Measurements from ENCODE around the gene PPP4R3A. TPM values are rescaled to one million over a fixed set of nuclear protein-coding genes. Genes with fewer than 3 reads are reported as not detected.
A peak's percentile ranks its signal among the peaks of the same experiment; 100 is the strongest.
"Not testable (repeated sequence)": the region's sequence is repeated elsewhere in the genome, so short reads cannot be mapped to it uniquely, and the experiment has no call there.

PPP4R3A gene
- total RNA-seq, 2 experiments from 2014 or later: 84.7 to 119 TPM

GRCh38 chr14:91429385-91429784, 80.7 kb downstream of the PPP4R3A start:
- ChIA-PET POLR2A (interaction anchor here (0.5 to 0.7 kb wide), 2 partner anchors 8 to 249 kb away, joined by 3 read pairs; no protein-coding TSS in a partner anchor), CTCF (ENCODE audit: unreplicated experiment) (no interaction called here)
- BruUV-seq (replicated peaks): no TSS peak
- DNase-seq (ENCODE audit: low spot score): no peak
- Histone ChIP-seq H2AFZ (ENCODE audit: low read length) (no peak overlapping the region), H3K4me1 (ENCODE audit: insufficient read depth, low read length, poor library complexity, severe bottlenecking) (peaks cover 25% of the 10 kb centered on the region), H3K27ac (ENCODE audit: low read depth, low read length, poor library complexity, severe bottlenecking) (no peak overlapping the region), H3K9me3 (ENCODE audit: low read length) (peaks cover 8% of the 10 kb centered on the region), H3K36me3 (ENCODE audit: insufficient read depth, low read length) (peaks cover 26% of the 10 kb centered on the region), H3K79me2 (ENCODE audit: insufficient read depth, low read depth, low read length) (peaks cover 34% of the 10 kb centered on the region), H3K4me2 (ENCODE audit: low read length) (no peak overlapping the region), H4K20me1 (ENCODE audit: insufficient read depth, low read length) (no peaks in the 10 kb centered on the region), H3K4me3 (ENCODE audit: low read depth, low read length, poor library complexity, severe bottlenecking) (no peak overlapping the region), H3K9me2 (ENCODE audit: insufficient read depth, low read length) (no peaks in the 10 kb centered on the region)
- no peak for TF ChIP-seq EZH2phosphoT487 (IDR thresholded peaks at IDR 0.05; ENCODE audit: borderline replicate concordance, low read depth, low read length)
- TF ChIP-seq, protein P1, sequence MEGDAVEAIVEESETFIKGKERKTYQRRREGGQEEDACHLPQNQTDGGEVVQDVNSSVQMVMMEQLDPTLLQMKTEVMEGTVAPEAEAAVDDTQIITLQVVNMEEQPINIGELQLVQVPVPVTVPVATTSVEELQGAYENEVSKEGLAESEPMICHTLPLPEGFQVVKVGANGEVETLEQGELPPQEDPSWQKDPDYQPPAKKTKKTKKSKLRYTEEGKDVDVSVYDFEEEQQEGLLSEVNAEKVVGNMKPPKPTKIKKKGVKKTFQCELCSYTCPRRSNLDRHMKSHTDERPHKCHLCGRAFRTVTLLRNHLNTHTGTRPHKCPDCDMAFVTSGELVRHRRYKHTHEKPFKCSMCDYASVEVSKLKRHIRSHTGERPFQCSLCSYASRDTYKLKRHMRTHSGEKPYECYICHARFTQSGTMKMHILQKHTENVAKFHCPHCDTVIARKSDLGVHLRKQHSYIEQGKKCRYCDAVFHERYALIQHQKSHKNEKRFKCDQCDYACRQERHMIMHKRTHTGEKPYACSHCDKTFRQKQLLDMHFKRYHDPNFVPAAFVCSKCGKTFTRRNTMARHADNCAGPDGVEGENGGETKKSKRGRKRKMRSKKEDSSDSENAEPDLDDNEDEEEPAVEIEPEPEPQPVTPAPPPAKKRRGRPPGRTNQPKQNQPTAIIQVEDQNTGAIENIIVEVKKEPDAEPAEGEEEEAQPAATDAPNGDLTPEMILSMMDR (conservative IDR thresholded peaks at IDR 0.05; ENCODE audit: low read length): no peak
- intact Hi-C loops (cut with micrococcal nuclease; ENCODE audit: unreplicated experiment): no loop called here

- BruUV-seq (replicated peaks); intact Hi-C loops (cut with micrococcal nuclease; ENCODE audit: unreplicated experiment); H3K4me3 ChIP-seq (ENCODE audit: low read depth, low read length, poor library complexity, severe bottlenecking); H3K9me3 ChIP-seq (ENCODE audit: low read length); H3K9me2 ChIP-seq (ENCODE audit: insufficient read depth, low read length); H4K20me1 ChIP-seq (ENCODE audit: insufficient read depth, low read length); H2AFZ ChIP-seq (ENCODE audit: low read length); H3K4me2 ChIP-seq (ENCODE audit: low read length); H3K27ac ChIP-seq (ENCODE audit: low read depth, low read length, poor library complexity, severe bottlenecking); CTCF ChIA-PET (ENCODE audit: unreplicated experiment); DNase-seq (ENCODE audit: low spot score): not testable (repeated sequence)
- Histone ChIP-seq H3K36me3 (ENCODE audit: insufficient read depth, low read length) (peaks cover 26% of the 10 kb centered on the region), H3K79me2 (ENCODE audit: insufficient read depth, low read depth, low read length) (peaks cover 34% of the 10 kb centered on the region), H3K4me1 (ENCODE audit: insufficient read depth, low read length, poor library complexity, severe bottlenecking) (peaks cover 25% of the 10 kb centered on the region)
- POLR2A ChIA-PET: interaction anchor here (0.7 kb wide), 1 partner anchor 8 kb away, joined by 3 read pairs; no protein-coding TSS in a partner anchor
Measured at GRCh38 chr14:91428931-91429330, 81.2 kb downstream of the PPP4R3A start.

DNA sequence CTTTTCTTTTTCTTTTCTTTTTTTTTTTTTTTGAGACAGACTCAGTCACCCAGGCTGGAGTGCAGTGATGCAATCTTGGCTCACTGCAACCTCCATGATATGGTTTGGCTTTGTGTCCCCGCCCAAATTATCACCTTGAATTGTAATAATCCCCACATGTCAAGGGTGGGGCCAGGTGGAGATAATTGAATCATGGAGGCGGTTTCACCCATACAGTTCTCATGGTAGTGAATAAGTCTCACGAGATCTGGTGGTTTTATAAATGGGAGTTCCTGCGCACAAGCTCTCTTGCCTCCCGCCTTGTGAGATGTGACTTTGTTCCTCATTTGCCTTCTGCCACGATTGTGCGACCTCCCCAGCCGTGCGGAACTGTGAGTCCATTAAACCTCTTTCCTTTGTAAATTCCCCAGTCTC, 84.6 kb downstream of the PPP4R3A start:
- peak overlapping the region; percentile 53 for H3K4me2 ChIP-seq (ENCODE audit: low read length)
- H3K79me2 ChIP-seq (ENCODE audit: insufficient read depth, low read depth, low read length): peaks cover 34% of the 10 kb centered on the region
- CTCF ChIA-PET (ENCODE audit: unreplicated experiment): interaction anchor here (1.0 kb wide), 1 partner anchor 26 kb away, joined by 3 read pairs; no protein-coding TSS in a partner anchor
- BruUV-seq (replicated peaks); intact Hi-C loops (cut with micrococcal nuclease; ENCODE audit: unreplicated experiment); H3K9me2 ChIP-seq (ENCODE audit: insufficient read depth, low read length); H3K9me3 ChIP-seq (ENCODE audit: low read length); H4K20me1 ChIP-seq (ENCODE audit: insufficient read depth, low read length): not testable (repeated sequence)
- POLR2A ChIA-PET: interaction anchor here (0.6 to 1.8 kb wide), 3 partner anchors 9 to 101 kb away, joined by 3 to 12 read pairs (median 5); no protein-coding TSS in a partner anchor
- H3K27ac ChIP-seq (ENCODE audit: low read depth, low read length, poor library complexity, severe bottlenecking): peak overlapping the region; percentile 47
- peak overlapping the region; percentile 67 for H3K4me3 ChIP-seq (ENCODE audit: low read depth, low read length, poor library complexity, severe bottlenecking)
- peak; percentile 82 for DNase-seq (ENCODE audit: low spot score)
- H2AFZ ChIP-seq (ENCODE audit: low read length): peak overlapping the region; percentile 68
- peaks cover 28% of the 10 kb centered on the region for H3K4me1 ChIP-seq (ENCODE audit: insufficient read depth, low read length, poor library complexity, severe bottlenecking)
- peaks cover 26% of the 10 kb centered on the region for H3K36me3 ChIP-seq (ENCODE audit: insufficient read depth, low read length)

Data from OCI-LY7 (cell line).